Caco-2 (cell line): ENCODE measurements around the gene RGS7. TPM values are rescaled to one million over a fixed set of nuclear protein-coding genes. Genes with fewer than 3 reads are reported as not detected.

Source experiments
- BruUV-seq: library from RNA; stranded (reverse); fragments of 400-500 nt; replicated peaks from 2 replicates; lab custom pipeline; 2021; lab: Mats Ljungman, UMichigan
- CTCF ChIA-PET: fragments of 300-600 bp; sonication (Branson Sonifier 250); formaldehyde crosslinking; loops from one replicate; lab custom pipeline; 2022; ENCODE audit warnings: antibody characterized with exemption; lab: Charles Lee
- POLR2A ChIA-PET: fragments of 300-600 bp; sonication (Branson Sonifier 250); formaldehyde crosslinking; loops from one replicate; lab custom pipeline; 2022; ENCODE audit warnings: antibody characterized with exemption; lab: Charles Lee
- DNase-seq, 2 experiments: peaks; one replicate each; pipeline versions ENCODE4 v3.0.0 to v3.0.0-alpha.2; 2020 to 2022
- H3K27me3 ChIP-seq: replicated peaks from 2 replicates; pipeline ENCODE4 v1.6.0; 2011; ENCODE audit warnings: low read length; ENCODE audit not compliant: control insufficient read depth, insufficient read depth
- H3K36me3 ChIP-seq: 2 replicates; pipeline ENCODE4 v1.5.1; 2011; ENCODE audit warnings: low read length; ENCODE audit not compliant: control insufficient read depth, insufficient read depth
- H3K4me1 ChIP-seq: fragments of 250-450 bp; sonication (Bioruptor Pico); 2 replicates; pipeline ENCODE4 v1.5.1; 2020; ENCODE audit warnings: mild to moderate bottlenecking
- H3K4me3 ChIP-seq: 2 replicates; pipeline ENCODE4 v1.5.1; 2011; ENCODE audit warnings: low read depth, mild to moderate bottlenecking, control low read depth, low read length
- H3K9me3 ChIP-seq: fragments of 250-450 bp; sonication (Bioruptor Pico); 2 replicates; pipeline ENCODE4 v1.5.1; 2020; ENCODE audit warnings: mild to moderate bottlenecking, moderate library complexity
- H3K27ac Mint-ChIP-seq: one replicate; pipeline ENCODE4 v1.8.0; 2022; ENCODE audit warnings: mixed read lengths; ENCODE audit not compliant: unreplicated experiment
- H3K27me3 Mint-ChIP-seq: one replicate; pipeline ENCODE4 v1.8.0; 2022; ENCODE audit warnings: mixed read lengths; ENCODE audit not compliant: insufficient read depth, unreplicated experiment
- H3K36me3 Mint-ChIP-seq: one replicate; pipeline ENCODE4 v1.8.0; 2022; ENCODE audit warnings: mild to moderate bottlenecking, mixed read lengths; ENCODE audit not compliant: insufficient read depth, unreplicated experiment
- H3K4me1 Mint-ChIP-seq: one replicate; pipeline ENCODE4 v1.8.0; 2022; ENCODE audit warnings: low read depth, mixed read lengths; ENCODE audit not compliant: unreplicated experiment
- H3K4me3 Mint-ChIP-seq: one replicate; pipeline ENCODE4 v1.8.0; 2022; ENCODE audit warnings: mild to moderate bottlenecking, moderate library complexity, mixed read lengths; ENCODE audit not compliant: unreplicated experiment
- H3K9me3 Mint-ChIP-seq: one replicate; pipeline ENCODE4 v1.8.0; 2022; ENCODE audit warnings: mixed read lengths; ENCODE audit not compliant: unreplicated experiment
- CTCF ChIP-seq, 2 experiments: fragments of 200-600 bp in 1 of 2; IDR thresholded peaks; 1 replicate in 1 of 2; 2 replicates in 1 of 2; pipeline versions ENCODE4 v1.5.1 to v1.8.0; 2011 to 2022; ENCODE audit warnings: antibody characterized with exemption in 1 of 2, control low read depth in 1 of 2, inconsistent platforms in 1 of 2, low read depth in 1 of 2, low read length in 1 of 2, mild to moderate bottlenecking in 1 of 2, moderate library complexity in 1 of 2; ENCODE audit not compliant: insufficient read depth in 1 of 2, severe bottlenecking in 1 of 2, unreplicated experiment in 1 of 2
- intact Hi-C: fragments of 100-400 bp; cut with micrococcal nuclease; formaldehyde crosslinking; loops from one replicate; pipeline ENCODE4 v1.10.0; 2022; ENCODE audit not compliant: unreplicated experiment
- total RNA-seq: library from RNA; stranded (reverse); gene quantifications from 2 replicates; pipeline ENCODE4 v1.2.3, GENCODE V29; 2022

The RGS7 gene
- total RNA-seq, 1 experiment from 2014 or later, result not detected

DNA sequence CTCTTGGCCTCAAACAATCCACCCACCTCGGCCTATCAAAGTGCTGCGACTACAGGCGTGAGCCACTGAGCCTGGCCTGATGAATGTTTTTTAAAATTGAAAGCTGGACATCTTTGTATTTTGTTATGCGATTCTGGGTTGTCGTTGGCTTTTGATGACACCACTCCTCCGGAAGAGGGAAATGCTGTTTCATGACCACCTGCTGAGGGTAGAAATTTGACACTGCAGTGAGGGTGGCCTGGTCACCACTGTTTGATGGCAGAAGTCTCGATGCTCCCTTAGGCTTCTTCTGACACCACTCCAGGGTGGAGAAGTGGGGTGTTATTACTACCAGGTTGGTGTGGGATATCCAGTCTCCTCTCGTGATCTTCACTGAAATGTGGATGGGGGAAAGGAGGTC is 357.2 kb downstream of the RGS7 start:
- no peaks in the 10 kb centered on the region for H3K36me3 ChIP-seq
- no peak for TF ChIP-seq CTCF (IDR thresholded peaks at IDR 0.05; ENCODE audit: insufficient read depth in 1 of 2, low read depth in 1 of 2, low read length in 1 of 2, severe bottlenecking in 1 of 2, unreplicated experiment in 1 of 2)
- CTCF ChIA-PET, result no interaction called here
- no peaks in the 10 kb centered on the region; the same call in 1 of the 2 replicates for H3K27me3 ChIP-seq
- H3K27me3 Mint-ChIP-seq, result peaks cover 7% of the 10 kb centered on the region
- intact Hi-C loops, result no loop called here
- H3K4me1 Mint-ChIP-seq, result no peaks in the 10 kb centered on the region
- no peaks in the 10 kb centered on the region for H3K36me3 Mint-ChIP-seq
- no peak overlapping the region for H3K4me3 ChIP-seq
- BruUV-seq, result no TSS peak
- H3K9me3 ChIP-seq, result no peaks in the 10 kb centered on the region
- H3K4me3 Mint-ChIP-seq, result no peak overlapping the region
- POLR2A ChIA-PET, result no interaction called here
- no peaks in the 10 kb centered on the region for H3K4me1 ChIP-seq
- H3K27ac Mint-ChIP-seq, result no peak overlapping the region
- no peak for DNase-seq
- no peaks in the 10 kb centered on the region for H3K9me3 Mint-ChIP-seq

- no TSS peak for BruUV-seq
- ChIA-PET POLR2A (no interaction called here), CTCF (no interaction called here)
- H3K4me1 ChIP-seq, result no peaks in the 10 kb centered on the region
- no peaks in the 10 kb centered on the region for H3K9me3 Mint-ChIP-seq
- H3K4me1 Mint-ChIP-seq, result no peaks in the 10 kb centered on the region
- H3K4me3 ChIP-seq, result no peak overlapping the region
- H3K36me3 ChIP-seq, result no peaks in the 10 kb centered on the region
- no peaks in the 10 kb centered on the region for H3K36me3 Mint-ChIP-seq
- DNase-seq, result no peak
- no peaks in the 10 kb centered on the region; the same call in 1 of the 2 replicates for H3K27me3 ChIP-seq
- H3K27ac Mint-ChIP-seq, result no peak overlapping the region
- H3K9me3 ChIP-seq, result no peaks in the 10 kb centered on the region
- peaks cover 7% of the 10 kb centered on the region for H3K27me3 Mint-ChIP-seq
- intact Hi-C loops, result no loop called here
- TF ChIP-seq CTCF (IDR thresholded peaks at IDR 0.05; ENCODE audit: insufficient read depth in 1 of 2, low read depth in 1 of 2, low read length in 1 of 2, severe bottlenecking in 1 of 2, unreplicated experiment in 1 of 2), result no peak
- H3K4me3 Mint-ChIP-seq, result no peak overlapping the region
These were observed 358.5 kb downstream of the RGS7 start for GRCh38 chr1:240998441-240999015.

- intact Hi-C loops, result no loop called here
- Mint-ChIP-seq H3K9me3 (no peaks in the 10 kb centered on the region), H3K4me1 (no peaks in the 10 kb centered on the region), H3K27me3 (peaks cover 7% of the 10 kb centered on the region), H3K36me3 (no peaks in the 10 kb centered on the region), H3K27ac (no peak overlapping the region), H3K4me3 (no peak overlapping the region)
- no TSS peak for BruUV-seq
- no peak for DNase-seq
- Histone ChIP-seq H3K9me3 (no peaks in the 10 kb centered on the region), H3K36me3 (no peaks in the 10 kb centered on the region), H3K27me3 (no peaks in the 10 kb centered on the region; the same call in 1 of the 2 replicates), H3K4me1 (no peaks in the 10 kb centered on the region), H3K4me3 (no peak overlapping the region)
- ChIA-PET POLR2A (no interaction called here), CTCF (no interaction called here)
- TF ChIP-seq CTCF (IDR thresholded peaks at IDR 0.05; ENCODE audit: insufficient read depth in 1 of 2, low read depth in 1 of 2, low read length in 1 of 2, severe bottlenecking in 1 of 2, unreplicated experiment in 1 of 2), result no peak
These were observed 359.0 kb downstream of the RGS7 start for GRCh38 chr1:240998024-240998423.
